Measurements from ENCODE around the gene ZSWIM1.
"Not testable (repeated sequence)": the region's sequence is repeated elsewhere in the genome, so short reads cannot be mapped to it uniquely, and the experiment has no call there.

ZSWIM1 gene

GRCh38 chr20:45931680-45932079 is 50.7 kb downstream of the ZSWIM1 start:
- DNase-seq (ENCODE audit: low spot score), result not testable (repeated sequence)

- peak; percentile 71 for DNase-seq (ENCODE audit: low spot score)
These were observed 52.4 kb downstream of the ZSWIM1 start for GRCh38 chr20:45933266-45934045.

GRCh38 chr20:45934046-45934585 is 53.1 kb downstream of the ZSWIM1 start:
- DNase-seq (ENCODE audit: low spot score), result no peak
